PC-9 (cell line): ENCODE results near the gene PLXND1. TPM values are rescaled to one million over a fixed set of nuclear protein-coding genes. Genes with fewer than 3 reads are reported as not detected.

Source experiments
- BruUV-seq: library from RNA; stranded (reverse); fragments of 400-500 nt; replicated peaks from 2 replicates; lab custom pipeline; 2021; lab: Mats Ljungman, UMichigan
- CTCF ChIA-PET: fragments of 300-600 bp; sonication (Branson Sonifier 250); formaldehyde crosslinking; loops from one replicate; lab custom pipeline; 2022; ENCODE audit warnings: antibody characterized with exemption; lab: Charles Lee
- POLR2A ChIA-PET: fragments of 300-600 bp; sonication (Branson Sonifier 250); formaldehyde crosslinking; loops from one replicate; lab custom pipeline; 2022; ENCODE audit warnings: antibody characterized with exemption; ENCODE audit not compliant: unreplicated experiment; lab: Charles Lee
- DNase-seq, 2 experiments: peaks; one replicate each; pipeline versions ENCODE4 v3.0.0 to v3.0.0-alpha.2; 2015 to 2022; ENCODE audit warnings: mixed read lengths in 1 of 2
- H2AFZ ChIP-seq: fragments of 200-600 bp; sonication (generic); 2 replicates; pipeline ENCODE4 v1.8.1; 2017; ENCODE audit warnings: antibody characterized with exemption
- H3F3A ChIP-seq: fragments of 200-600 bp; sonication (generic); 2 replicates; pipeline ENCODE4 v1.8.1; 2017; ENCODE audit warnings: antibody characterized with exemption, mild to moderate bottlenecking, low read depth; ENCODE audit not compliant: insufficient read depth
- H3K27ac ChIP-seq: fragments of 200-600 bp; sonication (generic); 2 replicates; pipeline ENCODE4 v1.6.1; 2016; ENCODE audit warnings: mixed run types
- H3K27me3 ChIP-seq: fragments of 200-600 bp; sonication (generic); 2 replicates; pipeline ENCODE4 v1.6.1; 2016; ENCODE audit warnings: low read depth, mixed run types; ENCODE audit not compliant: insufficient read depth
- H3K36me3 ChIP-seq: fragments of 200-600 bp; sonication (generic); 2 replicates; pipeline ENCODE4 v1.6.1; 2016; ENCODE audit warnings: low read depth, mixed run types
- H3K4me1 ChIP-seq: fragments of 200-600 bp; sonication (generic); replicated peaks from 2 replicates; pipeline ENCODE4 v1.6.1; 2016; ENCODE audit warnings: mixed run types; ENCODE audit not compliant: insufficient read depth
- H3K4me2 ChIP-seq: fragments of 200-600 bp; sonication (generic); 2 replicates; pipeline ENCODE4 v1.6.1; 2017; ENCODE audit warnings: mixed run types
- H3K4me3 ChIP-seq: fragments of 200-600 bp; sonication (generic); 2 replicates; pipeline ENCODE4 v1.6.1; 2016; ENCODE audit warnings: mixed run types
- H3K79me2 ChIP-seq: fragments of 200-600 bp; sonication (generic); 2 replicates; pipeline ENCODE4 v1.6.1; 2017; ENCODE audit warnings: low read depth, mixed run types
- H3K9me2 ChIP-seq: fragments of 200-600 bp; sonication (generic); 2 replicates; pipeline ENCODE4 v1.8.1; 2017; ENCODE audit warnings: mild to moderate bottlenecking; ENCODE audit not compliant: insufficient read depth
- H3K9me3 ChIP-seq: fragments of 200-600 bp; sonication (generic); 2 replicates; pipeline ENCODE4 v1.8.1; 2016; ENCODE audit warnings: low read depth; ENCODE audit not compliant: insufficient read depth
- H4K20me1 ChIP-seq: fragments of 200-600 bp; sonication (generic); 2 replicates; pipeline ENCODE4 v1.8.1; 2017; ENCODE audit not compliant: insufficient read depth
- CTCF ChIP-seq: fragments of 200-600 bp; sonication (generic); conservative IDR thresholded peaks from 2 replicates; pipeline ENCODE4 v1.6.1; 2017; ENCODE audit warnings: mixed run types, antibody characterized with exemption, mild to moderate bottlenecking, moderate library complexity
- EZH2 ChIP-seq: fragments of 200-600 bp; sonication (generic); IDR thresholded peaks from 2 replicates; pipeline ENCODE4 v1.8.0; 2017; ENCODE audit warnings: antibody characterized with exemption, low read depth
- intact Hi-C: fragments of 100-400 bp; cut with micrococcal nuclease; formaldehyde crosslinking; loops from one replicate; pipeline ENCODE4 v1.10.0; 2022; ENCODE audit not compliant: unreplicated experiment
- total RNA-seq: library from RNA; stranded (reverse); gene quantifications from 2 replicates; pipeline ENCODE4 v1.2.3, GENCODE V29; 2021

The PLXND1 gene
- total RNA-seq, 1 experiment from 2014 or later, result 44.4 TPM

- H3K4me1 ChIP-seq, result no peaks in the 10 kb centered on the region
- CTCF ChIA-PET, result interaction anchor here (1.4 kb wide), 1 partner anchor 30 kb away, joined by 11 read pairs; no protein-coding TSS in a partner anchor
- no peak overlapping the region for H3K27ac ChIP-seq
Observed at GRCh38 chr3:129597087-129597999, 9.1 kb downstream of the PLXND1 start.

GRCh38 chr3:129596194-129597086, 10.0 kb downstream of the PLXND1 start:
- no peaks in the 10 kb centered on the region; the same call in 1 of the 2 replicates for H3F3A ChIP-seq
- H3K27me3 ChIP-seq, result no peaks in the 10 kb centered on the region
- intact Hi-C loops, result no loop called here
- CTCF ChIA-PET, result interaction anchor here (0.7 kb wide), 2 partner anchors 69 to 94 kb away, joined by 3 to 6 read pairs; no protein-coding TSS in a partner anchor
- no peaks in the 10 kb centered on the region for H3K4me1 ChIP-seq
- no peaks in the 10 kb centered on the region for H3K9me3 ChIP-seq
- no TSS peak for BruUV-seq
- no peaks in the 10 kb centered on the region for H3K9me2 ChIP-seq
- DNase-seq, result peak in 1 of 2 experiments; percentile 54
- H3K27ac ChIP-seq, result no peak overlapping the region
- no peaks in the 10 kb centered on the region for H3K36me3 ChIP-seq
- H4K20me1 ChIP-seq, result no peaks in the 10 kb centered on the region
- H3K4me2 ChIP-seq, result no peak overlapping the region
- no peak overlapping the region for H2AFZ ChIP-seq
- POLR2A ChIA-PET, result interaction anchor here (0.5 to 1.3 kb wide), 4 partner anchors 30 to 106 kb away, joined by 3 to 10 read pairs (median 4); no protein-coding TSS in a partner anchor
- 0 out of 2 replicates have a peak, but pooled peaks cover 5% of the 10 kb centered on the region for H3K79me2 ChIP-seq
- no peak overlapping the region for H3K4me3 ChIP-seq
- TF ChIP-seq EZH2, result no peak
- no peak for TF ChIP-seq CTCF

More at GRCh38 chr3:129597087-129597999, 9.1 kb downstream of the PLXND1 start:
- TF ChIP-seq EZH2 (no peak), CTCF (no peak)
- POLR2A ChIA-PET, result interaction anchor here (0.5 to 1.3 kb wide), 3 partner anchors 39 to 107 kb away, joined by 3 to 4 read pairs (median 3); no protein-coding TSS in a partner anchor
- no TSS peak for BruUV-seq
- H2AFZ ChIP-seq, result no peak overlapping the region
- intact Hi-C loops, result no loop called here
- no peaks in the 10 kb centered on the region for H3K9me2 ChIP-seq
- H3F3A ChIP-seq, result no peaks in the 10 kb centered on the region; the same call in 1 of the 2 replicates
- no peaks in the 10 kb centered on the region for H3K36me3 ChIP-seq
- H3K27me3 ChIP-seq, result no peaks in the 10 kb centered on the region
- no peak overlapping the region for H3K4me2 ChIP-seq
- no peak for DNase-seq
- H3K9me3 ChIP-seq, result no peaks in the 10 kb centered on the region
- no peaks in the 10 kb centered on the region for H4K20me1 ChIP-seq
- H3K4me3 ChIP-seq, result no peak overlapping the region
- peaks cover 14% of the 10 kb centered on the region for H3K79me2 ChIP-seq
